Measurements from ENCODE around the gene SLC26A8.

Gene SLC26A8

GRCh38 chr6:35898003-35898402, 126.4 kb downstream of the SLC26A8 start:
- no peak overlapping the region for H3K9ac ChIP-seq (ENCODE audit: low read length)
- no peaks in the 10 kb centered on the region for H3K9me3 ChIP-seq (ENCODE audit: insufficient read depth, low read length)
- TF ChIP-seq, protein P1, sequence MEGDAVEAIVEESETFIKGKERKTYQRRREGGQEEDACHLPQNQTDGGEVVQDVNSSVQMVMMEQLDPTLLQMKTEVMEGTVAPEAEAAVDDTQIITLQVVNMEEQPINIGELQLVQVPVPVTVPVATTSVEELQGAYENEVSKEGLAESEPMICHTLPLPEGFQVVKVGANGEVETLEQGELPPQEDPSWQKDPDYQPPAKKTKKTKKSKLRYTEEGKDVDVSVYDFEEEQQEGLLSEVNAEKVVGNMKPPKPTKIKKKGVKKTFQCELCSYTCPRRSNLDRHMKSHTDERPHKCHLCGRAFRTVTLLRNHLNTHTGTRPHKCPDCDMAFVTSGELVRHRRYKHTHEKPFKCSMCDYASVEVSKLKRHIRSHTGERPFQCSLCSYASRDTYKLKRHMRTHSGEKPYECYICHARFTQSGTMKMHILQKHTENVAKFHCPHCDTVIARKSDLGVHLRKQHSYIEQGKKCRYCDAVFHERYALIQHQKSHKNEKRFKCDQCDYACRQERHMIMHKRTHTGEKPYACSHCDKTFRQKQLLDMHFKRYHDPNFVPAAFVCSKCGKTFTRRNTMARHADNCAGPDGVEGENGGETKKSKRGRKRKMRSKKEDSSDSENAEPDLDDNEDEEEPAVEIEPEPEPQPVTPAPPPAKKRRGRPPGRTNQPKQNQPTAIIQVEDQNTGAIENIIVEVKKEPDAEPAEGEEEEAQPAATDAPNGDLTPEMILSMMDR (IDR thresholded peaks at IDR 0.05; ENCODE audit: insufficient read depth, low read length, poor library complexity, severe bottlenecking) = no peak
- no peak for TF ChIP-seq EZH2phosphoT487 (conservative IDR thresholded peaks at IDR 0.05; ENCODE audit: low read length)
- no peak overlapping the region for H3K27ac ChIP-seq (ENCODE audit: low read depth, low read length)
- peaks cover 99% of the 10 kb centered on the region for H3K79me2 ChIP-seq (ENCODE audit: insufficient read depth, low read length)
- H3K36me3 ChIP-seq (ENCODE audit: low read length) = peaks cover 26% of the 10 kb centered on the region
- no peaks in the 10 kb centered on the region for H3K9me2 ChIP-seq (replicated peaks; ENCODE audit: insufficient read depth, low read length)
- H4K20me1 ChIP-seq (ENCODE audit: low read depth, low read length) = peaks cover 36% of the 10 kb centered on the region
- no peak overlapping the region for H3K4me2 ChIP-seq (ENCODE audit: low read depth, low read length, poor library complexity, severe bottlenecking)
- H3K27me3 ChIP-seq (ENCODE audit: low read length) = no peaks in the 10 kb centered on the region
- H3F3A ChIP-seq (ENCODE audit: insufficient read depth) = no peaks in the 10 kb centered on the region; the same call in 1 of the 2 replicates
- H3K4me3 ChIP-seq (ENCODE audit: insufficient read depth, low read length, poor library complexity, severe bottlenecking) = no peak overlapping the region
- no peak overlapping the region for H2AFZ ChIP-seq (ENCODE audit: low read depth, low read length, severe bottlenecking)

GRCh38 chr6:35897486-35897885, 127.0 kb downstream of the SLC26A8 start:
- Histone ChIP-seq H3K9me2 (replicated peaks; ENCODE audit: insufficient read depth, low read length) (no peaks in the 10 kb centered on the region), H3K27me3 (ENCODE audit: low read length) (no peaks in the 10 kb centered on the region), H3K4me2 (ENCODE audit: low read depth, low read length, poor library complexity, severe bottlenecking) (no peak overlapping the region), H4K20me1 (ENCODE audit: low read depth, low read length) (peaks cover 40% of the 10 kb centered on the region), H3K9me3 (ENCODE audit: insufficient read depth, low read length) (no peaks in the 10 kb centered on the region), H3F3A (ENCODE audit: insufficient read depth) (no peaks in the 10 kb centered on the region; the same call in 1 of the 2 replicates), H3K9ac (ENCODE audit: low read length) (no peak overlapping the region), H3K4me3 (ENCODE audit: insufficient read depth, low read length, poor library complexity, severe bottlenecking) (no peak overlapping the region), H3K27ac (ENCODE audit: low read depth, low read length) (no peak overlapping the region), H3K36me3 (ENCODE audit: low read length) (peaks cover 32% of the 10 kb centered on the region), H3K79me2 (ENCODE audit: insufficient read depth, low read length) (peaks cover 99% of the 10 kb centered on the region), H2AFZ (ENCODE audit: low read depth, low read length, severe bottlenecking) (no peak overlapping the region)
- TF ChIP-seq EZH2phosphoT487 (conservative IDR thresholded peaks at IDR 0.05; ENCODE audit: low read length) = no peak
- TF ChIP-seq, protein P1 (IDR thresholded peaks at IDR 0.05; ENCODE audit: insufficient read depth, low read length, poor library complexity, severe bottlenecking) = no peak

- Histone ChIP-seq H3K79me2 (ENCODE audit: insufficient read depth, low read length) (peaks cover 99% of the 10 kb centered on the region), H3K4me2 (ENCODE audit: low read depth, low read length, poor library complexity, severe bottlenecking) (no peak overlapping the region), H3K4me3 (ENCODE audit: insufficient read depth, low read length, poor library complexity, severe bottlenecking) (no peak overlapping the region), H4K20me1 (ENCODE audit: low read depth, low read length) (peaks cover 43% of the 10 kb centered on the region), H3K36me3 (ENCODE audit: low read length) (peaks cover 32% of the 10 kb centered on the region), H2AFZ (ENCODE audit: low read depth, low read length, severe bottlenecking) (no peak overlapping the region), H3K9ac (ENCODE audit: low read length) (no peak overlapping the region), H3K27me3 (ENCODE audit: low read length) (no peaks in the 10 kb centered on the region), H3K9me2 (replicated peaks; ENCODE audit: insufficient read depth, low read length) (no peaks in the 10 kb centered on the region), H3F3A (ENCODE audit: insufficient read depth) (no peaks in the 10 kb centered on the region; the same call in 1 of the 2 replicates), H3K27ac (ENCODE audit: low read depth, low read length) (no peak overlapping the region), H3K9me3 (ENCODE audit: insufficient read depth, low read length) (no peaks in the 10 kb centered on the region)
- TF ChIP-seq, protein P1 (IDR thresholded peaks at IDR 0.05; ENCODE audit: insufficient read depth, low read length, poor library complexity, severe bottlenecking) = no peak
- no peak for TF ChIP-seq EZH2phosphoT487 (conservative IDR thresholded peaks at IDR 0.05; ENCODE audit: low read length)
These were observed 127.4 kb downstream of the SLC26A8 start for GRCh38 chr6:35897036-35897435.
